GM04504 (cell line): ENCODE results near the gene LSAMP.

Experiments used
- DNase-seq: peaks from one replicate; pipeline ENCODE4 v3.0.0-alpha.2; 2012; ENCODE audit warnings: low read depth

The LSAMP gene

DNA sequence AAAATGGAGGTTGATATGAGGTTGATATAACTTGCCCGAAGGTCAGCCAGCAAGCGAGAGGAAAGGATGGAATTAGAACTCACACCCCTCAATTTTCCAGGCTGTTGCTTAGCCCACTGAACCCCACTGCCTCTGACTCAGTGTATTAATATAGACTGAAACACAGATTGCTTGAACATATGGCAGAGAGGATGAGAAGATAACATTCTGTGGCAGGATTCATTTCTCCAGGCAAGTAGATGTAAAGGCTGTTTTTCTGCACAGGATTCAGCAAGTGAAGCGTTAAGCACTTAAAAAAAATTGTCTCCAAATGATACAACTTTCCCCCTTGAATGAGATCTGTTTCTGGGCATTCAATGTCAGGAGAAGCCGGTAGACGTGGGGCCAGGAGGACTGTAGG, 486.8 kb downstream of the LSAMP start:
- DNase-seq: no peak

DNA sequence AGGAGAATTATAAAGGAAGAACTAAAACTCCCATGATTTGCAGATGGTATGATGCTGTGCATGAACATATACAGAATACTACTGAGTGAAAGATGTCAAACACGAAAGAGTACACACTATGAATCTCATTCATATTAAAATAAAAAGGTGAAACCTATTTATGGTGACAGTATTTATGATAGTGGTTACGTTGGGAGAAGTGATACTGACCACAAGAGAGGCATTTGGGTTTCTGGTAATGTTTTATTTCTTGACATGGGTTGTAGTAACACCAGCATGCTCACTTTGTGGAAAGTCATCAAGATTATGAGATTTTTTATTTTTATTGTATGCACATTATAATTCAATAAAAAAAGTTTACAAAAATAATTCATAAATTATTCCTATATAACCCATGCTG, 498.0 kb downstream of the LSAMP start:
- no peak for DNase-seq

DNA sequence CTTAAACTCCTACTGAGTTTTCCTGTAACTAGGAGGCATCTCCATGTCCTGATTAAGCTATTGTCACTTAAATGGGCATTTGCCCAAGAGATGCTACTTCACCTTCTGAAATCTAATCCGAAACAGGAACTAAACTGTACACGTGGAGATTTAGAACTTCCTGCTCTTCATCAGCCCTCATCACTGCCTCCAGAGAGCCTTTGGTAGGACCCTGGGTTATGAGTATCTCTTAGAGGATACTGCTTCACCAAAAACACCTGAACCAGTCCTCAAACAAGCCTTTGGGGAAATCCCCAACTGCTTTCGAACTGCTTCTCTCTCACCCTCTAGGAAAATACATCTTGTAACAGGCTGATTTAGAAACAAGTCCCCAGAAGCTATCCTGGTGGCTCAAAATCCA, 501.7 kb downstream of the LSAMP start:
- DNase-seq: no peak

DNA sequence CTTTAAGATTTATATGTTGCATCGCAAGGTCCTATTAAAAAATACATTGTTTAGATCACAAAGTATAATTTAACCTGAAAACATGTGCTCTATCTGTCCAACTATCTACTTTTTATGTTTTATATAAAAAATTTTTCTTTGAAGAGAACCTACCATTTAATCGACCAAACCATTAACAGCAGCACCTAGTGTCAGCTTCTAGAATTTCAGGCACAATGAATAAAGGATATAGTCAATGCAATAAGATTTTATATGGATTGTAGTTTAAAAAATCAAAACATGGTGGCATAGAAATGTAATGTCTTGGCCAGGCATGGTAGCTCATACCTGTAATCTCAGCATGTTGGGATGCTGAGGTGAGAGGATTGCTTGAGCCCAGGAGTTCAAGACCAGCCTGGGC, 508.2 kb downstream of the LSAMP start:
- DNase-seq: no peak

DNA sequence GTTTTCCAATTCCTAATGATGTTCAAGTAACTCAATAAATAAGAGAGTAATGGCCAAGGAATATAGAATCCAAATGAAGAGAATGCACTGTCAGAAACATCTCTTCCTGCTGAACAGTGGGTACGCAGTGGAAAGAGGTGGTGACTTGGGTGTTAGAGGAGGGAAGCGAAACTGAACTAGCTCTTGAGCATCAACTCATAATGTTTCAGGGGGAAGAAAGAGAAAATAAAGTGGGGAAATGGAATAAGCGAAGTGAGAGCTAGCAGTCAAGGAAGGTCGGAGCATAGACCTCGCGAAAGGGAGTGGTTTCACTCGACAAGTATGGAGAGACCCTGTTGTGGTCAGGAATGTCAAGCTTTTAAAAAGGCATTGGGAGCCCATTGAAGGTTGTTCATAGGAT, 512.5 kb downstream of the LSAMP start:
- DNase-seq: no peak

DNA sequence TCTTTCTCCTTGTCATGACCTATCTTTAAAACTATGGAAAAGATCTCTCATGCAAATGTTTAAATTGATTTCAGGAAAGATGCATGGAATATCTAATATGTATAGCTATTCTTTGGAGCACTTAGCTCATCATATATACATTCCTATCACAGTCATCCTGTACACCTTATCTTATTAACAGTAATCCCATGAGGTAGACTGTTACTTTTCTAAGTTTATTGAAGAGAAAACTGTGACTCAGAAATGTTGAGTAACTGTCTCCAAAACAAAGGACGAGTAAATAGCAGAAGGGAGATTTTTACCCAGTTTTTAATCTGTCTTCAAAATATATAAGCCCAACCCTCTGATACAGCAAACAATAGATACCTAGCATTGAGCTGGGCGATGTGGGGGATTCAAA, 513.7 kb downstream of the LSAMP start:
- no peak for DNase-seq

DNA sequence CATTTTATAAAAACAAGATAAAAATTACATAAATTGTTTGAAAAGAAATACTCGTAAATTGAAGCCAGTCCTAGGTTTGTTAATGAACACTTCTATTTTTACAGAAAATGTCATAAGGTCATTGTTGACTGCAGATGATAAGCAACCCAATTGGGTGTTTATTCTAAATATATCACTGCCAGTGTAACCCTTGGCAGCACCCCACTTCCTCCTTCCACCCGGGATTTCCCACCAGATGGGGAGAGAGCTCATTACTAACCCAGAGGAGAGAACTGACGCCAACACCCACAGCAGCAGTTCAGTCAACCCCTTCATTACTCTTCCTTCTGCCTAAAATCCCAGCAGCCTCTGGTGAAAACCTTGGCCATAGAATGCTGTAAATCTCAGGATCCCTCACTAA, 514.4 kb downstream of the LSAMP start:
- no peak for DNase-seq

DNA sequence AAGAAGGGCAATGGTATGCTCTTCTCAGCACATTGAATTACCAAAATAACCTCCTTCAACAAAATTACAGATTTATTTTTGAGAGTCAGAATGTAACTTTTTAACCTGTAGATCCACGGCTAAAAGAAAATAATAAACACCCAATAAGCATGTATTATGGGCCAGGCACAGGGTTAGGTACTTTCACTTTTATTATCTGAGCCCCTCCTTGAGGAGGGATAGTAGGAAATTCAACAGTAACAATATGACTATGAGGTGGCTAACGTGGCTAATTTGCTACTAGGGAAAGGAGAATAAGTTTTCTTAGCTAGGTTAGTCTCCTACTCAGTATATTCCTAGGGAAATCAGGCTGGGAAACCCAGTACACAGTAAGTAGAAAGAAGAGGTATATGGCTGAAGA, 515.1 kb downstream of the LSAMP start:
- DNase-seq: no peak

DNA sequence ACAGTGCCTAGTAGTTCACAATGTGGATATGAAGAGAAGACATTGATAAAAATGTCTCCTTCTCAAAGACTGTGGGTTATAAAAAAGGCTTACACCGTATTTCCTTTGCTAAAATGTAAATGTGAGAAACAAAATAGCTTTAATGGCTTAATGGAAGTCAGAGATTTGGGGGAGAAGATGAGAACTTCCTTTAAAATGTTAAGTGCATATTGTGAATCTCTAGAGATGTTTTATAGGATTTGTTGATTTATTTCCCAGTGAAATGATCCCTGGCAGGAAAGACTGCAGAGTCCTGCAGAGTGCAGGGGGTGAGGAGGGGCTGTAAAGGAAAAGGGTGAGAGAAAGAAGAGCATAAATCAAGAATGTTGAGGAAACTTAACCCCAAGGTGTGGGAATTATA, 516.9 kb downstream of the LSAMP start:
- DNase-seq: no peak

DNA sequence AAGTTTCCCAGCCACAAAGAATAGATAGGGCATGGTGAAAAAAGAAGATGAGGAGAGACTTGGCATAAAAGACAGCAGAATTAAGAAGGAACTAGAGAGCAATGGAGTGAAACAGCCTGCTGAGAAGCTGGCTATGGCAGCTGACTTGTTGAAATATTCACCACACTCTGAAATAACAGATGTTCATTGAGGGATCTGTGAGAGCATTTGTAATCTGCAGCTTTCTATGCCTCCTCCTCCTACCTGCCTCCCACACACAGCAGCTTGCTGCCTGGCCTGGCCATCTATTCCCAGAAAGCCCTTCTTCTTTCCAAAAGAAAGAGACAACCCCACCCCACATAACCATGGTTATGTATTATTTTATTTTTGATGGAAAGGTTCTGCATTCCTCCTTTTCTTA, 518.1 kb downstream of the LSAMP start:
- no peak for DNase-seq

DNA sequence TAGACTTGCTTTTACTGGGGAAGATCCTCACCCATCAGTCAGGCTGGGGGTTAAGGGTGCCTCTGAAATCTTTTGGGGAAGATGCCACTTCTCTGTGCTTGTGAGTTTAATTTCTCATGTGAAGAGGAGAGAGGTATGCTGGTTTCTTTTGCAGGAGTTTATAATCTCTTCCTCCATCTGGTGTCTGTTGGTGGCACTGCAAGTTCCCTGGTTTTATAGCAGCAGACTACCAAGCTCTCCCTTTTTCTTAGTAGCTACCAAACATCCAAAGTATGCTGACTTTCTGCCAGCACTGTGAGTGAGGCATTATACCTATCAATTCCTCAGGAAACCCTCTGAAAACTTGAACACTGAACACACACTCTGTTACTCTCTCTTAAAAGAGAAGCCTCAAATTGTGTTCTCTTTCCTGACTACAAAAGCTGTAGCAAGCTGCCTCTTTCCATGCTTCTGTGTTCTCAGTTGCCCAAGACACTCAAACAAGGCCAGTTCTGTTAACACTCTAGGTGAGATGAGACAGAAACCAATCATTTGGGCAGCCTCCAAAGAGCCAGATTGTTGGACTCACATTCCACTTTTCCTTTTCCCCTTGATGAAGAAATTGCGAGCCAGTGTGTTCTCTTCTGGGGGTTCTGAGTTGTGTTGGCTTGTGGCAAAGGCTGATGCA, 522.5 kb downstream of the LSAMP start:
- peak; percentile 19 for DNase-seq

DNA sequence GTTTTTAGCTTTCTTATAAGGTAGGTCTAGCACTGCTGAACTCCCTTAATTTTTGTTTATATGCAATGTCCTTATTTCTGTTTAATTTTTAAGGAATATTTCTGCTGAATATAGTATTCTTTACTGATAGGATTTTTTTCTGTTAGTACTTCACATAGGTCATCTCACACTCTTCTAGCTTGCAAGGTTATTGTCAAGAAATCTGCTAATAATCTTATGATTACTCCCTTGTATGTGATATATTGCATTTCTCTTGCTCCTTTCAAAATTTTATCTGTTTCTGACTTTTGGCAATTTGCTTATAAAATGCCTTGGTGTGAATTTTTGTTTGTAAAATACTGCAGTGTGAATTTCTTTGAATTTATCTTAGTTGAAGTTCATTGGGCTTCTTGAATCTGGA, 523.6 kb downstream of the LSAMP start:
- no peak for DNase-seq

DNA sequence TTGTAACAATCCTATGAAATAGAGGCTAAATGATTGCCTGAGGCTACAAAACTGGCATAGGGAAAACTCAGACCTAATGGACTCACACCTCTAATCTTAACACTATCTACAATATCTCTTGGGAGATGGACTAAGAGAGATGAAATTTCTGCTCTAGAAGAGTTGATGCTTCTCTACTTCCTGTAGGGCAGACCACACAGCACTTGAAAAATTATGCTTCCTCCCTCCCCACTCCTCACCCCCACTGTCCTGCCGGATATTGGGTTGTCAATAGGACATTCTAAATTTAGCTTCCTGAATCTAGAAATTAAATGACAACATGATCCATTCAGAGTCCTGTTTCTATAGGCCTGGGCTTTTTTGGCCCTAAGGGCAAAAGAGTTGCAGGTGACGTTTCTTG, 526.4 kb downstream of the LSAMP start:
- no peak for DNase-seq

DNA sequence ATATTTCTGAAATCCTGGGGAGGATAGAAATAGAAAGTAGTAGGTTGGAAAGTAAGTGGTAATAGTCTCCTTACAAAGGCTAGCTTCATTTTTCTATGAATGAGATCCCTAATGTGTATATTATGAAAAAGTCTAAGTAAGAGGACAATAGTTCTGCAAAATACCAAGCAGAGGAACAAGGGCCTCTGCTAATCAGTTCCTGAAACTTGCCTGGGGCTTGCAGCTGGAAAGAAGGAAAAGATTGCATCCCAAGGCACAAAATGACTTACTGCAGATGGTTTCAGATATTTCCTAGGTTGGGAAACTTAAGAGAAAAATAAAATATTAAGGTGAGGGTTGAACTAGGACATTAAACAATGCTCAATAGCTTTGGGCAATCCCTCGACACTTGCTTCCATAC, 528.4 kb downstream of the LSAMP start:
- no peak for DNase-seq

DNA sequence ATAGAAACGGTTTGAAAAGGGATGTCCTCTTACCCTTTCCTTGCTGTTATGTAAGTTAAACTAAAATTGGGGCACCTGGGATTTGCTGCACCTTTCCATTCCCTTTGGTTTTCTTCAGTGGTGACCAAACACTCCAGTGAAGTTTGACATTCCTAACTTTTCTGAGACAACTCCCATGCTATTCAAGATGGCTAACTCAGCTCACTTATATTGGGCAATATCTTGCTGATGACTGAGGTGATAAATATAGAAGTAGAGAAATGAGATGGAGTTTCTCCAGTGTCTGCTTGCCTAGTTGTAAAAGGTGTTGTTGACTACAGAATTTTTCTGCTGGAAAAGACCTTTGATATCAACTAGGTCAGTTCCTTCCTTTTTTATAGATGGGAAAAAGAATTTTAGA, 530.2 kb downstream of the LSAMP start:
- no peak for DNase-seq

DNA sequence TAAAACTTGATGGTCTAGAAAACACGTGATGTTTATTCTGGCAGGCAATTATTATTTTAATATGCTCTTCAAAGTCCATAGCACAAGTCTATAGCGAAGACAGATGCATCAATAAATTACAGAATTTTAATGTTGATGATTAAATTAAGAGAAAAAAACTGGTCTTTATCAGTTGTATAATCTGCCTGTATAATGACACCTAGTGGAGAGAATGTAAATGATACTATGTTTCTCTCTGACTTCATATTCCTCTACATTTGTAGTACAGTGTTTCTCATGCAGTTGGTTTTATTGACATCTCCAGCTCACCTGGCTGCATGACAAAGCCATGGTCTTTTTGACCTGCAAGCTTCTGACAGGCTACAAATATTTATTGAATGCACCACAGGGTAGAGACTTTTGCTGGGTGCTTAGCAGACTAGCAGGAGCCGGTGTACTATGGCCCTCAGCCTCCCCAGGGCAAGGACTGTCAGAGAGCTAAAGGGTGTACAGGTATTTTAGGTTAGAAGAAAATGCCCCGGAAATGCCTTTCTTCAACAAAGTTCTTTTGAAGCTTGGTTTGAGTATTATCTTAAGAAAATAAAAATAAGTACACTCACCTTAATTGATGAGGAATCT, 532.1 kb downstream of the LSAMP start:
- no peak for DNase-seq

DNA sequence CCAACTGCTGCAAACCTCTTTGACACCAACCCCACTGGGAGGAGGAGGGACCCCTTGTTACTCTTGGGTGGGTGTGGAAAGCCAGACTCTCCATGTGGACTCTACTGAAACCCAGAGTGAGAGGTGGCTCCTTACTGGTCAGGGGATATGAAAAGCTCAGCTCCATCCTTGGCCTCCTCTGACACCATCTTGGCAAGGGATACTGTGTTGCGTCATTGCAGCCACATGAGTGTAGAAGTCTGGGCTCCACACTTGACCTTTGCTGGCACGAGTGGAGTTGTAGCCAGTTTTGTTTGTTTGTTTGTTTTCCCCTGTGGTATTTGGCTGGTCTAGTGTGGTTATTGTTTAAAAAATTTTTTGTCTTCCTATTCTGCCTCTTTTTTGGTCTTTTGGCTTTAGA, 532.9 kb downstream of the LSAMP start:
- peak; percentile 8 for DNase-seq

DNA sequence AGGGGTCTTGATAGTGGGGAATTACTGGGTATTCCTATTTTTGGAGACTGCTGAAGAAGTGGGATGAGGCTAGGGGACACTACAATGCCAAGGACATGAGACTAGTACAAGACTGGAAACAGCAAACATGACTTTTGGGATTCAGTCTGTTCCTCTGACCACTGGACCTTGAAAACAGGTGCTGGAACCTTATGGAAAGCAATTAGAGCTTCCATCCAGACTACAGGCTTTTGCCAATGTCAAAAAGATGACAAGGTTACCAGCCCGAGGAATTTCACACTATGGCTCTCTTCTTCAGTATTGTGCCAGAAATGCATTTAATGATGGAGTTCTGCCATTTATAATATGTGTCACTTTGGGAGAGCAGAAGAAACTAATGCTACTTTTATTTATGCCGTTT, 539.4 kb downstream of the LSAMP start:
- DNase-seq: no peak

DNA sequence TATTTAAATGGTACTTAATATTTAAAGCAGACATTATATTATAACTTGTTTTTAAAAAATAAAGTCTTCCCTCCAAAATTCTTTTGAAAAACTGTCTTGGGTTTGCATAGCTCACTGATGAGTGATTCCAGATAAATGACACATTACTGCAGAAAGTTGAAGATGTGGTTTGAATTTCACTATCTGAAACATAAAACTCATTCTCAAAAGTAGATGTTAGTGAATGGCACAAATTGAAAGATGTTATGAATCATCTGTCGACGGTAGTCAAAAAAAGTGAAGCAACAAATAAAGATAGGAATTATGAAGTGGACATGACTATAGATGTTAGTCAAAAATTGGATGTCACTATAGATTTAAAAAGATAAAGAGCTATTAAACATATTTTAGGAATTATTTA, 541.4 kb downstream of the LSAMP start:
- no peak for DNase-seq

DNA sequence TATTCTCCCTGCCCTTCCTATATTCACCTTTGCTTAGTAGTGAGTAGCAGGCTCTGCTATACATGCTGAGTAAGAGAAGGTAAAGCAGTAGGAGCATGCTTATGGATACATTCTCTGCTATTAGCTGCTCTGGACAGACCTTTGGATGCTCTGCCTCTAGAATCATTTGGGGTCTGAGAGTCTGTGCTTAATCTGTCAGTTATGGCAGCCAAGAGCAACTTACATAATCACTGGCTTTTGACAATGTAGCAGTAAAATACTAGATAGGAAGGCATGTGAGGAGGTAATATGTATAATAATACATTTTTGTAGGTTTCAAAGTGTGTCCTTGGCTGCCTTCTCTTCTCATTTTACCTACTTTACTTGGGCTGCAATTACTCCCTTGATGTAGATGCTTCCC, 544.3 kb downstream of the LSAMP start:
- DNase-seq: no peak

DNA sequence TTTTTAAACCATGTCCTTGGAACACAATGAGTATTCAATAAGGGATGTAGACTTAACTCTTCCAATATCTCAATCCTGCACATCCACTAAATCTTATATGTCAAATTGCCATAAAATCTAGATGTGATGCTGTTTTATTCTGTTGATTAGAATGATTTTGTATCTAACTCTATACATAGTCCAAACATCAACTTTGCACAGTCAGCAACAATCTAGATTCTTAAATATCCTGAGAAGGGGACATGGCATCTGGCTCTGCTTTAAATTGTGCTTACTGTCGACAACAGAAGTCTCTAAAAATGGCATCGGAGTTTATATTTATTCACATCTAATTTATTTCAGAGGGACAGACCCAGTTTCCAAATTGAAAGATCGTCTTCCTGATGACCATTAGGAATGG, 545.8 kb downstream of the LSAMP start:
- no peak for DNase-seq

DNA sequence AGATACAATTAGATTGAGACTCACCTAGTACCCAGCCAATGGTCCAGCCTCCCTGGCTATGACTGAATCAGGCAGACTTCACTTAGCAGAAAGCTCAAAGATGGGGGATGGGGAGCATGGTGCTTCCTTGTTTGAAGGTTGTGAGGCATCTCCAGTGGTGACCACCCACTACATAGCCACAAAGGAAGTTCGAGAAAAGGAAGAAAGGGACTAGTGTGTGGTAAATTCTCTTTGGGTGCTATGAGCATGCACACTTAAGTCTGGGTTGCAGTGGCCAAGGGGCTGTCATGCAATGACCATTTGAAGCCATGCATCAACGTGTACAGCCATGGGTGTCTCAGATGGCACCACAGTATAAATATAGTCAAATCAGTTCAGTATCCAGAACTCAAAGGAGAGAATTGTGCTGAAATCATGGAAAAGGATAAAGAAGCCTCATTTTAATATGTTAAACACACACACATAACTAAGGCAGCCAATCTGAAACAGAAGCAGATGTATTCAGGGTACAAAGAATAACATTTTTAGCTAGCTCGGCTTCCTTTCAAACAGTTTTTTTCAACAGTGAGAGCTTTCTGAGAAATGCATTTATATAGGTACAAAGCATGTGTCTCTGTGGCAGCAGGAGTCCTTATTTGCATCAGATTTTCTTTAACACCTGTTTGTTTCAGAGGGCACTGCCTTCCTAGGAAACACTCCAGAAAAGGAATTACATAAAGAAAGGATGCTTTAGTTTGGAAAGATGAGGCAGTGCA, 546.5 kb downstream of the LSAMP start:
- no peak for DNase-seq

DNA sequence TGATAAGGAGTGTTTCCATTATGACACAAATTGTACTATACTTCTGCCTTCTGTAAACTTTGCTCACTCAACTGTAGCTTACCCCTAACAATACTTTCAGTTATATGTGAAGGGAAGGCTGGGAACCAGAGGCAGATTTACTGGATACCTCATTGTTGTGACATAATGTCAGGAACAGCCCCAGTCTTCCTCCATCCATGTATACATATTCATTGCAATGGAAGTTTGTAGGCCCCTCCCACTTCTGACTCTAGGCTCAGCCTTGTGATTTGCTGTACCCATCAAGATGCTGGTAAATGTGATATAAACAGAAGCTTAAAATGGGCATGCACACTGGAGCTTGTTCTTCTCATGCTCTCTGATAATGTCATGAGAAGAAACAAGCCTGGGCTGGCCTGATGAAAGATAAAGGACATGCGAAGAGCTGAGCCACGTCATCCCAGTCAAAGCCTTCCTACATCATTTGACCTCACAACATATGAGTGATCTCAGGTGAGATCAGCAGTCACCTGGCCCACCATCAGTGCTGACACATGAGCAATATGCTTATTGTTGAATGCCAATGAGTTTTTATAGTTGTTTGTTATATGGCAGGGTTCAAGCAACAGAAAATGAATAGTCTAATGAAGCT, 554.2 kb downstream of the LSAMP start:
- no peak for DNase-seq
